SKM-1 treated with dmso at 0.1 percent for 144 hours (cell line): ENCODE data around the gene TKT.
"Not testable (repeated sequence)": the region's sequence is repeated elsewhere in the genome, so short reads cannot be mapped to it uniquely, and the experiment has no call there.

ENCODE experiments used
- DNase-seq: peaks from one replicate; lab custom pipeline; 2025; ENCODE audit not compliant: unreplicated experiment; lab: John Stamatoyannopoulos, UW

TKT gene

DNA sequence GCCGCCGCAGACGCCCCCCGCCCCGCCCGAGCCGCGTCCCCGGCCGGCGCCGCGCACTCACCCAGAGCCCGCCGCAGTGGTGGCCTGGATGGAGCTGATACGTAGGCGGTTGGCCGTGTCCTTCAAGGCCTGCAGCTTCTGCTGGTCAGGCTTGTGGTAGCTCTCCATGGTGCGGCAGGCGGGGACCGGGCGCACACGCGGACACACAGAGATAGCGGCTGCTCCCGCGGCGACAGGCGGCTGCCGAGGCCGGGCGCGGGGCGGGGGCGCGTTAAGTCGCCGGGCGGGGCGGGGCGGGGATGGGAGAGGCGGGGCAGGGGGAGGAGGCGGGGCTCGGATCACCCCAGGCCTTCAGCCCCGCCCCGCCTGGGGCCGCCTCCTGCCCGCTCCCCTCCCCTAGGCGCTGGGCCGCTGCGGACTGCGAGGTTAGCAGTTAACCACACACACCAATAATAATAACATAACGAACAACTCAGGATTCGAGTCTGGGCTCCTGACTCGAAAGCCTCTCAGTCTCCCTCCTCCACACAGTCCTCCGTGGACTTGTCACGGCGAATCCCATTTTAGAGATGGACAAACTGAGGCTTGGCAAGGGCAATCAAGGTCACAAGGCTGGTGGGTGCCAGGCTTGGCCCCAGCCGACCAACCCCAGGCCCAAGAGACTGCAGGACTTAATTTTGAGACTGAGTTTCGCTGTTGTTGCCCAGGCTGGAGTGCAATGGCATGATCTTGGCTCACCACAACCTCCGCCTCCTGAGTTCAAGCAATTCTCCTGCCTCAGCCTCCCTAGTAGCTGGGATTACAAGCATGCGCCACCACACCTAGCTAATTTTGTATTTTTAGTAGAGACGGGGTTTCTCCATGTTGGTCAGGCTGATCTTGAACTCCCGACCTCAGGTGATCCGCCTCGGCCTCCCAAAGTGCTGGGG lies at the start of gene TKT:
Gene TKT, minus strand, starts transcription at position 248 of the 929 bp plus-strand sequence. Its CDS starts 80 bp downstream, at position 168.
- peak; percentile 76 for DNase-seq

DNA sequence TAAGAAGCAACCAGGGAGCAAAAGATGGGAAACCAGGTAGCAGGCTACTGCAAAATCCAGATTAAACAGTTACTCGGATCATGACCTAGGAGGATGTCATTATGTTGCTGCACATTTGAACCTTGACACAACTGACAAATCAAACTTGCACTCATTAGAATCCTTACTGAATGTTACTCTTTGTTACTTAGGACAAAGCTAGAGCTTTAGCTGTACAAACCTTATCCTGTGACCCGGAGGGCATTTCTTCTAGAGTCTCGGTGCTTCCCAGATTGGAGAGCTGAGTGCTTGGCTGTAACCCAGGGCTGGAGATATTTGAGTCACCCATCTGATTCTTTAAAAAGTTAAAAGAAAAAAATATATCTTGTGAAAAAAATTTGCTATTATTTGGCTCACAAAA lies 48.1 kb upstream of the TKT start:
- no peak for DNase-seq

- DNase-seq: no peak
Observed at GRCh38 chr3:53303549-53303948, 47.7 kb upstream of the TKT start.

DNA sequence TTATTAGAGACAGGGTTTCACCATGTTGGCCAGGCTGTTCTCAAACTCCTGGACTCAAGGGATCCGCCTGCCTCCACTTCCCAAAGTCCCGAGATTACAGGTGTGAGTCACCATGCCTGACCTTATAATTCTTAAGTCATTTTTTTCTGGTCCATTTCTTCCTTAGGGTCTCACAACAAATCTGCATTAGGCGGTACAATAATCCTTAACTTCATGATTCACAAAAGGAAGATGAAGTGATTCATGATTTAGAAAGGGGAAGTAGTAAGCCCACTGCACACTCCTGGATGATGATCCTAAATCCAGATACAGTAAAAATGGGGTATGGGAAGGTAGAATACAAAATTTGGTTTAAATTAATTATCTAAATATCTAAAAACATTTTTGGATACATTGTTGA lies 45.0 kb upstream of the TKT start:
- no peak for DNase-seq

DNA sequence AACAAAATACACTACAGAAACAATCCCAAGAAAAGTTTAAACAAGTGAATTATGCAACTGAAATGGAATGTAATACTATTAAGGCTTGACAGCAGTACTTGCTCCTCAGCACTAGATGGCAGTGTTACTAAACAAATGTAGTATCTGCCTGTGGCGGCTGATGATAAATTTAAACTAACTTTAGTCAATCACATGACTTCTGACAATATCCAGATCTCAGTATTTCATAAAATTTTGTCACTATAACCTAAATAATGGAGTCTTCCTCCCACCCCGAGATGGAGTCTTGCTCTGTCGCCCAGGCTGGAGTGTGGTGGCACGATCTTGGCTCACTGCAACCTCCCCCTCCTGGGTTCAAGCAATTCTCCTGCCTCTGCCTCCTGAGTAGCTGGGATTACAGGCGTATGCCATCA lies 43.8 kb upstream of the TKT start:
- DNase-seq: peak; percentile 57

DNA sequence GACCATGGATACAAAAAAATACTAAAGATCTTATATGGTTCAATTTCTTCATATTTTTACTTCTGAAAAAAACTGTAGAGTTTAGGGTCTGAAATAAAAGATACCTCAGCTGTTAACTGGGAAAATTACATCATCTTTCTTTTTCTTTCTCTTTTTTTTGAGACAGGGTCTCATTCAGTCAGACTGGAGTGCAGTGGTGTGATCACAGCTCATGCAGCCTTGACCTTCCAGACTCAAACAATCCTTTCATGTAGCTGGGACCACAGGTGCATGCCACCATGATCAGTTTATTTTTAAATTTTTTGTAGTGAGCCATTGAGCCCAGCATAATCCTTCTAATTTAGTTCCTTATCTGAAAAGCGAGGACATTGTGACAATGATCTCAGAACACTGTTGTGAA lies 39.6 kb upstream of the TKT start:
- no peak for DNase-seq

- DNase-seq: no peak
Observed at GRCh38 chr3:53293867-53294266, 38.0 kb upstream of the TKT start.

DNA sequence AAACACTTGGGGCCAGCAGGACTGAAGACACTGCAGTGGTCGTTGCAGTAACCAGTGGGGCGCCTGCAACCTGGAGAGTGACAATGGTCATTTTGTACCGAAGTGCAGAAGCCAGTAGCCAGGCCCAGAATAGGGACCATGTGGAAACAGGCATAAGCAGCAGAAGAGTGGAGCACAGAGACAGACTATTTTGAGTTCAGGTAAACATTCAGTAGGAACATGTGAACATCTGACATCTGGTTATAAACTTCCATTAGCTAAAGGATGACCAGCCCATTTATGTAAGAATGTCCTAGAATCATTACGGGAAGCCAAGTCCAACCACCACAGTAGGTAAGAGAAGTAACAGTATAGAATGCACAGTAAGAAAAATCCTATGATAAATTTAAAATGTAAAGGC lies 32.4 kb upstream of the TKT start:
- no peak for DNase-seq

- no peak for DNase-seq
Observed at GRCh38 chr3:53287131-53287629, 31.4 kb upstream of the TKT start.

GRCh38 chr3:53286727-53287126 lies 30.9 kb upstream of the TKT start:
- DNase-seq: no peak

DNA sequence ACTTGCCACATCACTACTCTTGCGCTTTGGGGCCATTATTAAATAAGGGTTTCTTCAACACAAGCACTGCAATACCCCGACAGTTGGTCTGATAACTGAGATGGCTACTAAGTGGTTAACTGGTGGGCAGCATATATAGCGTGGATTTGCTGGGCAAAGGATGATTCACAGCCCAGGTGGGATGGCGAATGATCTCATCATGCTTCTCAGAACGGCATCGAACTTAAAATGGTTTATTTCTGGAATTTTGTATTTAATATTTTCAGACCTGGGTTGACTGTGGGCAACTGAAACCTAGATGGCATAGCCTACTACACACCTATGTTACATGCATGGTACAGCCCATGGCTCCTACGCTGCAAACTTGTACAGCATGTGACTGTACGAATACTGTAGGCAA lies 26.8 kb upstream of the TKT start:
- no peak for DNase-seq

GRCh38 chr3:53278667-53279066 lies 22.8 kb upstream of the TKT start:
- no peak for DNase-seq

GRCh38 chr3:53274938-53275605 lies 19.2 kb upstream of the TKT start:
- no peak for DNase-seq

DNA sequence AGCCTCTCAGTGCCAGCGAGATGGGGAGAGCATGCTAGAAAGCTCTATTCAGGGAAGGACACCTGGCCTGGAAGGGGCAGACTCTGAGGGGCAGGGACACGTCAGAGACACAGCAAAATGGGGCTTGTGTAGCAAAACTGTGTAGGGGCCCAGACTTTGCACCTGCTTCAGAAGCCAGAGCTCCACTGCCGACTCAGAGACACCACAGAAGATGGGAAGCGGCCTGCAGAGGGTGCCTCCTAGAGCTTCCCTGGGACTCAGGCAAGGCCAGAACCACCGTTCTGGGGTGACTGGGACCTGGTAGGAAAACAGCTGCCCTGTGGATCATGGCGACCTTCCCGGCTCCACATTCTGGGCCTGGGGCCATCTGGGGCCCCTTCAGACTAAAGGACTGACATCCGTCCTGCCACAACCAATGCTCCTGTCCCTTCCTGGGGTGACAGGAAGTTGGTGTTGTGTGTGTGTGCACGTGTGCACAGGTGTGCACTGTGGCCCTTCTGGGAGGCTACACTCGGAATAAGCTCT lies 17.4 kb upstream of the TKT start:
- DNase-seq: no peak

- peak; percentile 95 for DNase-seq
Observed at GRCh38 chr3:53269888-53270880, 14.4 kb upstream of the TKT start.

- DNase-seq: not testable (repeated sequence)
Observed at GRCh38 chr3:53269193-53269592, 13.4 kb upstream of the TKT start.

DNA sequence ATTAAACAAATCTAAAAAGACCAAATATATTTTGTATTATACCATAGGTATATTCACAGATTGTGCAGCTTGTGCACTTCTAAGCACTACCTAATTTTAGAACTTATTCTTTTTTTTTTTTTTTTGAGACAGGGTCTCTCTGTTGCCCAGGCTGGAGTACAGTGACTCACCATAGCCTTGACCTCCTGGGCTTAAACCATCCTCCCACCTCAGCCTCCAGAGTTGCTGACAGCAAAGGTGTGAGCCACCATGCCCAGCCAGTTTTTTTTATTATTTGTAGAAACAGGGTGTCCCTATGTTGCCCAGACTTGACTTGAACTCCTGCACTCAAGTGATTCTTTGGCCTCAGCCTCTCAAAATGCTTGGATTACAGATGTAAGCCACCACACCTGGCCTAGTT lies 11.9 kb upstream of the TKT start:
- DNase-seq: no peak

- no peak for DNase-seq
Observed at GRCh38 chr3:53264718-53265117, 8.9 kb upstream of the TKT start.

GRCh38 chr3:53263907-53264306 lies 8.1 kb upstream of the TKT start:
- DNase-seq: no peak

- DNase-seq: no peak
Observed at GRCh38 chr3:53261712-53262111, 5.9 kb upstream of the TKT start.
